ENCODE measurements around the gene TMUB1.

TMUB1 gene

GRCh38 chr7:151104411-151105235, 21.3 kb upstream of the TMUB1 start:
- Histone ChIP-seq H3F3A (ENCODE audit: insufficient read depth) (no peaks in the 10 kb centered on the region), H2AFZ (ENCODE audit: low read depth, low read length, severe bottlenecking) (no peak overlapping the region), H4K20me1 (ENCODE audit: low read depth, low read length) (no peaks in the 10 kb centered on the region), H3K9me3 (ENCODE audit: insufficient read depth, low read length) (no peaks in the 10 kb centered on the region), H3K27ac (ENCODE audit: low read depth, low read length) (no peak overlapping the region), H3K4me2 (ENCODE audit: low read depth, low read length, poor library complexity, severe bottlenecking) (no peak overlapping the region), H3K9me2 (replicated peaks; ENCODE audit: insufficient read depth, low read length) (no peaks in the 10 kb centered on the region), H3K4me3 (ENCODE audit: insufficient read depth, low read length, poor library complexity, severe bottlenecking) (no peak overlapping the region), H3K9ac (ENCODE audit: low read length) (no peak overlapping the region), H3K27me3 (ENCODE audit: low read length) (no peaks in the 10 kb centered on the region), H3K79me2 (ENCODE audit: insufficient read depth, low read length) (no peaks in the 10 kb centered on the region), H3K36me3 (ENCODE audit: low read length) (no peaks in the 10 kb centered on the region)
- no peak for TF ChIP-seq CTCF (IDR thresholded peaks at IDR 0.05; ENCODE audit: insufficient read depth, low read length, poor library complexity, severe bottlenecking)
- no peak for TF ChIP-seq EZH2phosphoT487 (conservative IDR thresholded peaks at IDR 0.05; ENCODE audit: low read length)

GRCh38 chr7:151103973-151104372, 20.7 kb upstream of the TMUB1 start:
- H3K4me3 ChIP-seq (ENCODE audit: insufficient read depth, low read length, poor library complexity, severe bottlenecking): no peak overlapping the region
- H2AFZ ChIP-seq (ENCODE audit: low read depth, low read length, severe bottlenecking): no peak overlapping the region
- no peaks in the 10 kb centered on the region for H3K9me3 ChIP-seq (ENCODE audit: insufficient read depth, low read length)
- no peaks in the 10 kb centered on the region for H4K20me1 ChIP-seq (ENCODE audit: low read depth, low read length)
- no peaks in the 10 kb centered on the region for H3K9me2 ChIP-seq (replicated peaks; ENCODE audit: insufficient read depth, low read length)
- no peaks in the 10 kb centered on the region for H3K79me2 ChIP-seq (ENCODE audit: insufficient read depth, low read length)
- no peak for TF ChIP-seq CTCF (IDR thresholded peaks at IDR 0.05; ENCODE audit: insufficient read depth, low read length, poor library complexity, severe bottlenecking)
- no peak for TF ChIP-seq EZH2phosphoT487 (conservative IDR thresholded peaks at IDR 0.05; ENCODE audit: low read length)
- no peak overlapping the region for H3K27ac ChIP-seq (ENCODE audit: low read depth, low read length)
- H3K9ac ChIP-seq (ENCODE audit: low read length): no peak overlapping the region
- no peaks in the 10 kb centered on the region for H3K27me3 ChIP-seq (ENCODE audit: low read length)
- H3F3A ChIP-seq (ENCODE audit: insufficient read depth): no peaks in the 10 kb centered on the region
- no peak overlapping the region for H3K4me2 ChIP-seq (ENCODE audit: low read depth, low read length, poor library complexity, severe bottlenecking)
- H3K36me3 ChIP-seq (ENCODE audit: low read length): no peaks in the 10 kb centered on the region

GRCh38 chr7:151102991-151103390, 19.7 kb upstream of the TMUB1 start:
- Histone ChIP-seq H2AFZ (ENCODE audit: low read depth, low read length, severe bottlenecking) (no peak overlapping the region), H4K20me1 (ENCODE audit: low read depth, low read length) (no peaks in the 10 kb centered on the region), H3K36me3 (ENCODE audit: low read length) (no peaks in the 10 kb centered on the region), H3K4me3 (ENCODE audit: insufficient read depth, low read length, poor library complexity, severe bottlenecking) (no peak overlapping the region), H3K27me3 (ENCODE audit: low read length) (no peaks in the 10 kb centered on the region), H3K27ac (ENCODE audit: low read depth, low read length) (no peak overlapping the region), H3K9ac (ENCODE audit: low read length) (no peak overlapping the region), H3K9me3 (ENCODE audit: insufficient read depth, low read length) (no peaks in the 10 kb centered on the region), H3K9me2 (replicated peaks; ENCODE audit: insufficient read depth, low read length) (no peaks in the 10 kb centered on the region), H3F3A (ENCODE audit: insufficient read depth) (no peaks in the 10 kb centered on the region), H3K79me2 (ENCODE audit: insufficient read depth, low read length) (no peaks in the 10 kb centered on the region), H3K4me2 (ENCODE audit: low read depth, low read length, poor library complexity, severe bottlenecking) (no peak overlapping the region)
- no peak for TF ChIP-seq CTCF (IDR thresholded peaks at IDR 0.05; ENCODE audit: insufficient read depth, low read length, poor library complexity, severe bottlenecking)
- TF ChIP-seq EZH2phosphoT487 (conservative IDR thresholded peaks at IDR 0.05; ENCODE audit: low read length): no peak

All from SU-DHL-6 (cell line).